Pancreas (tissue), 10 donors: Measurements from ENCODE around the gene CLPSL1. TPM values are rescaled to one million over a fixed set of nuclear protein-coding genes. Genes with fewer than 3 reads are reported as not detected.
A peak's percentile ranks its signal among the peaks of the same experiment; 100 is the strongest.

Source experiments
- ATAC-seq, 4 donors: fragments of 200-7000 bp; cut with Tn5 transposase; one replicate each; pipeline versions ENCODE4 v1.8.0 to v1.9.1; 2020; ENCODE audit warnings: mild to moderate bottlenecking in 4 of 4, moderate library complexity in 4 of 4
- DNase-seq, 6 donors: peaks; one replicate each; pipeline ENCODE4 v3.0.0-alpha.2; 2020
- FAIRE-seq: peaks from 2 replicates; lab custom pipeline; 2012; peaks lifted over from hg19 to GRCh38; lab: Jason Lieb, UNC
- H3K27ac ChIP-seq, 4 donors: fragments of 200-600 bp; sonication (generic); 1 replicate in 3 of 4; 2 replicates in 1 of 4; pipeline versions ENCODE4 v1.5.0 to v1.8.0; 2020
- H3K27me3 ChIP-seq, 4 donors: fragments of 200-600 bp; one replicate each; pipeline ENCODE4 v1.8.0; 2021
- H3K36me3 ChIP-seq, 3 donors: fragments of 200-600 bp; sonication (generic) in 1 of 3; one replicate each; pipeline versions ENCODE4 v1.5.0 to v1.8.0; 2020 to 2021
- H3K4me1 ChIP-seq, 3 donors: fragments of 200-600 bp; one replicate each; pipeline ENCODE4 v1.8.0; 2021
- H3K4me3 ChIP-seq, 4 donors: fragments of 200-600 bp; sonication (generic) in 2 of 4; one replicate each; pipeline versions ENCODE4 v1.5.0 to v1.8.0; 2020 to 2021
- H3K9me3 ChIP-seq, 4 donors: fragments of 200-600 bp; one replicate each; pipeline ENCODE4 v1.8.0; 2021
- CTCF ChIP-seq, 4 donors: fragments of 200-600 bp; sonication (generic) in 3 of 4; IDR thresholded peaks; one replicate each; pipeline versions ENCODE4 v1.5.0 to v1.8.0; 2021; ENCODE audit warnings: antibody characterized with exemption in 4 of 4
- WGBS, 2 donors: extraction: QIAGEN DNeasy Blood & Tissue Kit; methylation state at CpG; one replicate each; pipeline ENCODE4 v1.1.7; 2013; 5-methylcytosine and 5-hydroxymethylcytosine counted together
- intact Hi-C, 3 donors: fragments of 100-400 bp; cut with DNase I; formaldehyde crosslinking; loops; one replicate each; pipeline versions ENCODE4 v1.11.1 to v1.14.2; 2022
- polyA plus RNA-seq, 2 donors: library from polyadenylated mRNA; stranded (reverse); fragments of 200-250 nt; gene quantifications; one replicate each; pipeline ENCODE4 v1.2.3, GENCODE V29; 2013
- total RNA-seq, 6 donors: library from RNA; stranded (reverse); fragmentation: NEBNext Ultra II Directional in 4 of 6; extraction: Animal tissue kit (Norgen Biotek cat#: 25700) in 4 of 6; gene quantifications; one replicate each; pipeline versions ENCODE4 v1.2.1 to v1.2.4, GENCODE V29; 2021 to 2023
- donor health status: healthy with polysubstance abuse.
- donor health status: DM: no; HTN: no; CAD: no; lungs with moderate emphysema.
- donor health status: DM: no; HTN: no; CAD: no.
- donor health status: control.
- donor health status: control.
- donor health status: Bipolar disorder and iron deficiency.
- donor health status: DM: yes; HTN: yes; CAD: no.
- donor health status: DM: no; HTN: no; CAD: no.
- donor health status: DM: no; HTN: no; CAD: no.
- donor health status: DM: yes; HTN: yes; CAD: no.

The CLPSL1 gene
- total and polyA plus RNA-seq, 8 donors = 6.0 to 102 (median 39.8) TPM; not detected in 1

- 71 to 85% methylated on average over 10 of the region's 10 CpGs for WGBS, 2 donors
- DNase-seq = no peak
- no peak for TF ChIP-seq CTCF (IDR thresholded peaks at IDR 0.05)
- Histone ChIP-seq H3K4me3 (no peak overlapping the region), H3K27ac (no peak overlapping the region), H3K27me3 (no peaks in the 10 kb centered on the region), H3K4me1 (no peaks in the 10 kb centered on the region), H3K36me3 (no peaks in the 10 kb centered on the region), H3K9me3 (no peaks in the 10 kb centered on the region)
- peak in 3 of 4 donors; percentile 13 to 31 (median 27) for ATAC-seq
- intact Hi-C loops = no loop called here
- no peak for FAIRE-seq
Measured at GRCh38 chr6:35777356-35778102, 3.3 kb upstream of the CLPSL1 start.

- intact Hi-C loops = no loop called here
- no peaks in the 10 kb centered on the region for H3K36me3 ChIP-seq
- ATAC-seq (no peak), DNase-seq (peak in 1 of 6 donors; percentile 14), FAIRE-seq (no peak)
- H3K27ac ChIP-seq = no peak overlapping the region
- no peaks in the 10 kb centered on the region for H3K9me3 ChIP-seq
- no peaks in the 10 kb centered on the region for H3K27me3 ChIP-seq
- WGBS, 2 donors = 80 to 82% methylated on average over 2 of the region's 2 CpGs
- no peak for TF ChIP-seq CTCF (IDR thresholded peaks at IDR 0.05)
- no peaks in the 10 kb centered on the region for H3K4me1 ChIP-seq
- no peak overlapping the region for H3K4me3 ChIP-seq
Measured at GRCh38 chr6:35778437-35778836, 2.4 kb upstream of the CLPSL1 start.

- DNase-seq (peak in 1 of 6 donors; percentile 21), ATAC-seq (no peak), FAIRE-seq (no peak)
- Histone ChIP-seq H3K36me3 (no peaks in the 10 kb centered on the region), H3K27ac (no peak overlapping the region), H3K9me3 (no peaks in the 10 kb centered on the region), H3K4me3 (no peak overlapping the region), H3K4me1 (no peaks in the 10 kb centered on the region), H3K27me3 (no peaks in the 10 kb centered on the region)
- TF ChIP-seq CTCF (IDR thresholded peaks at IDR 0.05) = no peak
- WGBS, 2 donors = 96% methylated on average over 2 of the region's 2 CpGs
- intact Hi-C loops = no loop called here
Measured at GRCh38 chr6:35781290-35781689, 471 bp downstream of the CLPSL1 start.

GRCh38 chr6:35782424-35782823 is 1.6 kb downstream of the CLPSL1 start:
- peak in 3 of 4 donors; percentile 24 to 43 (median 26) for ATAC-seq
- 42 to 44% methylated on average over 3 of the region's 3 CpGs for WGBS, 2 donors
- DNase-seq = peak in 5 of 6 donors; percentile 47 to 82 (median 66)
- Histone ChIP-seq H3K27me3 (no peaks in the 10 kb centered on the region), H3K36me3 (no peaks in the 10 kb centered on the region), H3K4me1 (peaks cover 0 to 5% (median 0%) of the 10 kb centered on the region in 3 donors), H3K9me3 (no peaks in the 10 kb centered on the region), H3K4me3 (no peak overlapping the region), H3K27ac (no peak overlapping the region)
- intact Hi-C loops = no loop called here
- no peak for TF ChIP-seq CTCF (IDR thresholded peaks at IDR 0.05)
- no peak for FAIRE-seq

- no peak for TF ChIP-seq CTCF (IDR thresholded peaks at IDR 0.05)
- H3K4me3 ChIP-seq = no peak overlapping the region
- H3K36me3 ChIP-seq = no peaks in the 10 kb centered on the region
- WGBS, 2 donors = 34 to 49% methylated on average over 2 of the region's 2 CpGs
- ATAC-seq (no peak), DNase-seq (no peak), FAIRE-seq (no peak)
- no peaks in the 10 kb centered on the region for H3K27me3 ChIP-seq
- peaks cover 0 to 5% (median 0%) of the 10 kb centered on the region in 3 donors for H3K4me1 ChIP-seq
- intact Hi-C loops = no loop called here
- no peak overlapping the region for H3K27ac ChIP-seq
- no peaks in the 10 kb centered on the region for H3K9me3 ChIP-seq
Measured at GRCh38 chr6:35784200-35784599, 3.4 kb downstream of the CLPSL1 start.
